Measurements from ENCODE around the gene C1orf21. TPM values are rescaled to one million over a fixed set of nuclear protein-coding genes. Genes with fewer than 3 reads are reported as not detected.

The C1orf21 gene
- total and polyA plus RNA-seq, 8 donors: 4.1 to 13.9 (median 7.7) TPM

GRCh38 chr1:184574588-184574987, 187.8 kb downstream of the C1orf21 start:
- intact Hi-C loops (cut with DNase I): no loop called here
- Histone ChIP-seq H3K4me1 (no peaks in the 10 kb centered on the region), H3K9me3 (no peaks in the 10 kb centered on the region), H3K27me3 (no peaks in the 10 kb centered on the region), H3K27ac (no peak overlapping the region), H3K36me3 (no peaks in the 10 kb centered on the region), H3K4me3 (no peak overlapping the region)
- no peak for FAIRE-seq
- no peak for ATAC-seq
- no peak for TF ChIP-seq CTCF (IDR thresholded peaks at IDR 0.05)
- 86 to 92% methylated on average over 8 of the region's 8 CpGs for WGBS, 2 donors
- no peak for DNase-seq

GRCh38 chr1:184576822-184577221, 190.0 kb downstream of the C1orf21 start:
- H3K36me3 ChIP-seq: no peaks in the 10 kb centered on the region
- no peak for TF ChIP-seq CTCF (IDR thresholded peaks at IDR 0.05)
- no peaks in the 10 kb centered on the region for H3K4me1 ChIP-seq
- H3K27ac ChIP-seq: no peak overlapping the region
- no peak overlapping the region for H3K4me3 ChIP-seq
- WGBS, 2 donors: 87 to 89% methylated on average over 6 of the region's 6 CpGs
- DNase-seq (no peak), ATAC-seq (no peak), FAIRE-seq (no peak)
- no peaks in the 10 kb centered on the region for H3K27me3 ChIP-seq
- H3K9me3 ChIP-seq: no peaks in the 10 kb centered on the region
- intact Hi-C loops (cut with DNase I): no loop called here

GRCh38 chr1:184577319-184577718, 190.5 kb downstream of the C1orf21 start:
- Histone ChIP-seq H3K27me3 (no peaks in the 10 kb centered on the region), H3K4me1 (no peaks in the 10 kb centered on the region), H3K4me3 (no peak overlapping the region), H3K9me3 (no peaks in the 10 kb centered on the region), H3K27ac (no peak overlapping the region), H3K36me3 (no peaks in the 10 kb centered on the region)
- ATAC-seq (no peak), FAIRE-seq (no peak), DNase-seq (no peak)
- WGBS, 2 donors: 87 to 88% methylated on average over 6 of the region's 6 CpGs
- TF ChIP-seq CTCF (IDR thresholded peaks at IDR 0.05): no peak
- intact Hi-C loops (cut with DNase I): no loop called here

- H3K4me3 ChIP-seq: no peak overlapping the region
- no peaks in the 10 kb centered on the region for H3K4me1 ChIP-seq
- TF ChIP-seq CTCF (IDR thresholded peaks at IDR 0.05): no peak
- H3K27me3 ChIP-seq: no peaks in the 10 kb centered on the region
- DNase-seq (no peak), FAIRE-seq (no peak), ATAC-seq (no peak)
- no peak overlapping the region for H3K27ac ChIP-seq
- H3K36me3 ChIP-seq: no peaks in the 10 kb centered on the region
- no peaks in the 10 kb centered on the region for H3K9me3 ChIP-seq
- intact Hi-C loops (cut with DNase I): no loop called here
- 95% methylated on average over 2 of the region's 2 CpGs for WGBS, 2 donors
Measured at GRCh38 chr1:184582411-184582810, 195.6 kb downstream of the C1orf21 start.

DNA sequence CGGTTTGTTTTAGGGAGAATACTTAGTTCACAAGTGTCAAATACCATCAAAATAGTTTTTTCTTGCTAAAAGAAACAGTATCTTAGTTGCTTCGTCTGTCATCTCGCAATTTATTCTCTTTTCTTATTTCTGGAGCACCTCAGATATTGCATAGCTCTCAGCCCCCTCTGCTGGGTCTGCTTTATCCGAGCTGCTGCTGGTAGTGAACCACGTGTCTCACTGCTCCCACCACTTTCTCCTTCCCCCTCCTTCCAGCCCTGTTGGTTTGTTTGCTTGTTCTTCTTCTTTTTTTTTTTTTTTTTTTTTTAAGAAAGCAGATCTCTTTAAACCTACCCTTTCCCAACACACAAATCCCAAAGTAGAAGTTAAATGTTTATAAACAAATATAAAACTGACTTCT, 197.0 kb downstream of the C1orf21 start:
- DNase-seq (no peak), FAIRE-seq (no peak), ATAC-seq (no peak)
- H3K9me3 ChIP-seq: no peaks in the 10 kb centered on the region
- no peak overlapping the region for H3K27ac ChIP-seq
- H3K27me3 ChIP-seq: no peaks in the 10 kb centered on the region
- 77 to 79% methylated on average over 5 of the region's 5 CpGs for WGBS, 2 donors
- no peaks in the 10 kb centered on the region for H3K4me1 ChIP-seq
- intact Hi-C loops (cut with DNase I): no loop called here
- TF ChIP-seq CTCF (IDR thresholded peaks at IDR 0.05): no peak
- no peak overlapping the region for H3K4me3 ChIP-seq
- no peaks in the 10 kb centered on the region for H3K36me3 ChIP-seq
